Activated T-helper 1 cell treated with Interleukin-2 at 50 U/mL for 16 hours (primary cell): Measurements from ENCODE around the gene OSBPL3.

ENCODE experiments used
- DNase-seq: peaks from one replicate; pipeline ENCODE4 v3.0.0-alpha.2; 2020; ENCODE audit warnings: low read depth

Gene OSBPL3

DNA sequence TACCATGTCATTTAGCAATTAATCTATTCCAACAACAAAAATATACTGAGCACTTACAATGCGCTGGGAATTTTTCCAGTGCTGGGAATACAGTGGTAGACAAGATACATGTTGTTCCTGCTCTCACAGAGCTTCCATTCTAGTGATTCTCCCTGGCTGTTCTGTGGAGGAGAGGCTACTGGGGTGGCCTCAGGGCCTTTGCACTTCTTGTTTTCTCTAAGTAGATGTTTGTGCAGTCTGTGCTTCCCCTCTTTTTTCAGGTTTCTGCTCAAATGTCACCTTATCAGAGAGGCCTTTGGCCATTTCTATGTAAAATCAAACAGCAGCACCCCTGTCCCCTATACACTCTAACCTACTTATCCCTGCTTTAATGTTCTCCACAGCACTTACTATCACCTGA lies 24.7 kb downstream of the OSBPL3 start:
- DNase-seq, result no peak

DNA sequence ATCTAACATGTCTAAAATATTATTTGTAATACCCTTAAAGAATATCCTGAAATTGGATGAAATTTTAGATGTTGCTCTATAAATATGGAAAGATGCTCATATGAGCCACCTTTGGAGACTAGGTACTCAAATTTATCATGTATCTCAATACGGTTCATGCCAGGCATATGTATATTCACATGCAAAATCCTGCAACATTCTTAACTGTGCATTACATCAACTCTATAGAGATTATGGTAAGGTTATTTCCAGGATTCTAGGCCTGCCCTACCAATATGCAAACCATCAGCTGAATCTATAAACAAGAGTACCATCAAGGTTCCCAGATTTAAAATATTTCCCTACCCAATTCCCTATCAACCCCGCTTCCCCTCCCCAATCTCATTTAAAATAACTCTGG lies 27.5 kb downstream of the OSBPL3 start:
- no peak for DNase-seq

DNA sequence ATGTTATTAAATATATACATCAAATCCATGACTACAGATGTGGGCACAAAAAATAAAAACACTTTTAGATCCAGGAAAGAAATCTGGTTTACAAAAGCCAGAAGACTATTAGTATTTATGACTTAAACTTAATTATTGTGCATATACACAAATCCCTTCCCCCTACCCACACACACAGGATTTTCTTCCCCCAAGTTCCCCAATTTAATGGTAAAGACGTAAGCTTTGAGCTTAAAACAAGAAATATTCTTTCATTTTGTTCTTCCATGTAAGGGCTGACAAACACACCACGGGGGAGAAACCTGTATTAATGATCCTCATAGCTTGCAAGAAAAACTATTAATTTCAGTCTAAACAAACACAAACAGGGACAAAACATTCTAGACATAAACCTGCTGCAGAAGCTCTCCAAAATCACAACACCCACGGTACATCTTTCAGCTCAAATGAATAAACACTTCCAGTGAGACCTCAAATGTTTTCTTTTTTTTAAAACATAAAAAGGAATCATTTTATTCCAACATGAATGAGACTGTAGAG lies 28.5 kb downstream of the OSBPL3 start:
- DNase-seq, result no peak

DNA sequence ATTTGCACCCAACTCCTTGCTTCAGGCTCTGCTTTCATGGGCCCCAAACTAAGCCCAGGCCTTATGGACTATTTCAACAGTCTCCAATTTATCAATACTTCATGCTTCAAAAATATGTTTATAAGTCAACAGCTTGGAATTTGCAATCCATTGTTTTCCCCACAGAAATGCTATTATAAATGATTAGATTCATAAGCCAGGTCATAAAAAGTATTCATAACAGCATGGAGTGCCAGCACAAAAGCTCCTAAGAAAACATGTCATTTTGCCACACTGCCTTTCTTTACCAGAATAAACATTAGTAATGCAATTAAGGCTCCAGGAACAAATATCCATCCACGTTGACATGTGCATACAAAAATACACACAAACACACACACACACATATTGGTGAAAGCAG lies 30.1 kb downstream of the OSBPL3 start:
- no peak for DNase-seq

DNA sequence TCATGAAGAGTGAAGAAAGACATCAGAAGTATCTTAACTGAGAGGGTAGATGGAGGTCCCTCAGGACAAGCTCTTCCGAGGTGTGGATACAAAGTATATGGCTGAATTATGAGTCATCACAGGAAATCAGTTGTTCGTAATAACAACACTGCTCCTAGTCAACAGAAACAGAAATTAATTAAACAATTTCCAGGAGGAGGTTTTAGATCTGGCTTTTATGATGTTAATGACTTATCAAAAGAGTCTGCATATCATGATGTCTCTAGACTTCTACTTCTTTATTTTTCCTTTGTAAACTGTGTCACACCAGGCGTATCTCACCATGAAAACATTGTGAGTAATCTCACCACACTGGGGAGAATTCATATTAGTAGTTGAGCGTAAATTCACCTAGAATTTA lies 31.2 kb downstream of the OSBPL3 start:
- no peak for DNase-seq

DNA sequence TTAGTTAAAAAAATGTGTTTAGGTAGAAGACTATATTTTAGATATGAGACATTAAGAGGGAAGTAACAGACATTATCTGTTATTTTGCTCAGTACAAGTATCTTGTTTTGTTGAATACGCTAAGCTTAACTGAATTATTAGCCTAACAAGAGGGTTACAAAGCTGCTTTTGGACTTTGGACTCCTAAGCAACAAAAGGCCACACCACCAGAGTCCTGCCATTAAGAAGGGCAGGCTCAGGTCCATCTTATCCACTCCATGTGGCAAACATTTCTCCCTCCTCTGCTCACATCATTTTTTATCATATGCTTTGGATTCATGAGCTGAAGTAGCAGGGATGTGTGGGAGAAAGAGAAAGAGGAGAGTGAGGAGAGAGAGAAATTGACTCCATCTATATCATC lies 33.5 kb downstream of the OSBPL3 start:
- DNase-seq, result no peak

DNA sequence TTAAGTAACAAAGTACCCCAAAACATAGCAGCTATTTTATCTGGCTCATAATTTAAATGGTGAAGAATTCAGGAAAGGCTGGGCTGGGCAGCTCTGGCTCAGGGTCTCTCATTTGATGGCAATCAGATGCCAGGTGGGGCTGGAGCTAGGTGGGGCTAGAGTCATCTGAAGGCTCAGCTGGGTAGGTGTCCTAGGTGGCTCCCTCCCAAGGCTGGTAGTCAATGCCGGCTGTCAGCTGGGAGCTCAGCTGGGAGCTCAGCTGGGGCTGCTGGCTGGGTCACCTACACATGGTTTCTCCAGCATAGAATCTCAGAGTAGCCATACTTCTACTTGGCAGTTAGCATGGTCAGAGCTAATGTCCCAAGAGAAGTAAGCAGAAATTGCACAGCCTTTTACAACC lies 34.1 kb downstream of the OSBPL3 start:
- no peak for DNase-seq

DNA sequence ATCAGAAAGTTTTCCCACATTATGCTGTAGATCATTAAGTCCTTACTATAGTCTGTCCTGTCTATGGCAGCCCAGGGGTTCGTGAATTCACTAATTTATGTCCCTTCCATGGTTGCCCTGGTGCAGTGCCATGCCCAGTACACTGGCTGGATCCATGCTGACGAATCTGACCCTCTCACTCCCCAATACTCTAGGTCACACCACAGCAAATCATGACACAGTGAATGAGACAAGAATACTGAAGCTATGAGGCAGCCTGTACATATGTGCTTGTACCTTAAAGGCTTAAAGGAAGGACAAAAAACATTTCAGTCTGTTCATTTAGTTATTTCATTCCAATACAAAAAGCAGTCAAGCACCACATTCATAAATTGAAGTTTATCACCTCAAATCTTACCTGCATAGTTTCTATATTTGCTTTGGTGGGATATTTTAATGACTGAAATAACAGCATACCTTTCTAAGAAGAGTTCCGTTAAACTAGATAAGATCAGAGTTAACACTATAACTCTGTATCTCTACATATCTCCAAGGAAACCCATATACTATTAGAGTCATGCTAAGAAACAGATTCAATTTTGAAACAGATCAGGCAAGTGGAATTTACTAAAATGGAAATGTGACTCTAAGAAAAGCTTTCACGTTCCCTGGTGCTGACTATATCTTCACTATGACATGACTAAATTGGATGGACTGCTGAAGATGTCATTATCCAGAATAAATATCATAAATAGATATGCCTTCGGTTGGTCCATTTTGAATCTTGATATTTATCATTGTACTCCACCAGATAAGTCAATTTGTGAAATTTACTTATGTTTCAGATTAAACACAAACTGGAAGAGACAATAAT lies 36.7 kb downstream of the OSBPL3 start:
- no peak for DNase-seq

DNA sequence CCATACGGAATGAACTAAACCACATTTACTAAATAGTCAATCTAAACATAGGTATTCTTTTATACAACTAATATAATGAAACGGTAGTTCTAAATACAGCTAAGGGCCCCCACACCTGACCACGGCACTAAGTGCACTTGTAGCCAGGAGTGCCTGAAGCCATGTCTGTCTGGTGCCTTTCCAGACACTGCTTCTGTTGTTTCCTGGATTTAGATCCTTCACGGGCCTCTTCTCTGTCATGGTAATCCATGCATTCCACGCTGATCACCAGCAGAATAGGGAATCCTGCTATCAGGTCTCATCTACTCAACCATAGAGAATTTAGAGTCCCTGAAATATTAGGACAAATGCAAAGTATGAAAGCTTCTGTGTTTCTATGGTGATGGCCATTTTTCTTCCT lies 37.8 kb downstream of the OSBPL3 start:
- no peak for DNase-seq

DNA sequence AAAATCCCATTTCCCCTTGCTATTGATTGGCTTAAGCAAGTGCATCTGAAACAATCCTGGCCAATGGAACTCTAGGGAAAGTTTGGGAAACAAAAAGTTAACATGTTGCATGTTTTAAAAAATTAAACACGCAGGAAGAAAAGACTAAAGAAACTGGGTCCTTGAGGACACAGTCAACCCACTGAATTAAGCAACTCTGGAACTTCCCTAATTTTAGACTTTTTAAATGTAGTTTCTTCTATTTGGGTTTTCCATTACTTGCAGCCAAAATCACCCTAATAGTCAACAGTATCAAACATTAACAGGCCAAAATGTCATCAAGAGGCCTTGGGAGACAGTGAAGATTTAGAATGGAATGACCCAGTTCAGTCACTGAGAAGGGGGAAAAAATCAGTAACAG lies 40.6 kb downstream of the OSBPL3 start:
- no peak for DNase-seq

DNA sequence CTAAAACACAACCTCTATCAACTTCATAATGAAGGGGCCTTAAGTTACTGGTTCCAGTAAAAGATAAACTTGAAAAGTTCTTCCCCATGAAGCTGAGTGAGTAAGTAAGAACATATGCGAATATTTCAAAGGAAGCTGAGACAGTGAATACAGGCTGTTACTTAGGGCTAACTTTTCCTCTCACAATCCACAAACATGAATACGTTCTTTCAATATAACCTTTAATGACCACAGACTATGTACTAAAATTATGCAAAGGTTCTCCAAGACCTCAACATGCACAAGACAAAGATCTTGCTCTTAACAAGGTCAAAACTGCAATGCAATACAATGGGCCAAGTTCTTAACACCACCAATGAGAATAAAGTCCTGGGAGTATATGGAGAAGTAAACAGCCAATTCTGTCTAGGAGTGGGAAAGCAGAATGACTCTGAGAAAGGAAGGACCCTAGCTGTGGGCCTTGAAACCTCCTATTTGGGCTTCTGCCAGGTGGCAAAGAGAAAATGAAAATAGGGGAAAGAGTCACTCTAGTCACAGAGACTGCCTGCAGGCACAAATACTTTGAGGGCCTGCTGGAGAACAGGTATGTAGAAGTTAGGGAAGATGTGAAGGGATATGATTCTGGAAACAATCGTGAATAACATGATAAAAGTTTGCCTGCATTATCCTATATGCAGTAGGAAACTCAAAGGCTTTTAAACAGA lies 43.7 kb downstream of the OSBPL3 start:
- DNase-seq, result no peak

DNA sequence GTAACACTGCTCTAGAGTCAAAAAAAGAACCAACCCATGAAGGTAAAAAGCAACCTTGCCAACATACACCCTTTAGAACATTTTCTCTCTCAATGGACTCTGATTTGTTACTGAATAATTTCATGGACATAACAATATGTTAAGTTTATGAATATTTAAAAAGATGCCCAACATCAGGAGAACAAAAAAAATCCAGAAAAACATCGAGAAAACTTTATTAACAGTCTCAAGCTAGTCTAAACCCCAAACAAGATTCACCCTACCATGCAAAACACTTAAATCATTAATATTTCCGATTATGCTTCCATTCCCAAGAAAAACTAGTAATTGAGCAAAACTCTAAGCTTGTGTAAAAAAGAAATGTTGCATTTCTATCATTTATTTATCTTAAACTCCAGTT lies 46.7 kb downstream of the OSBPL3 start:
- no peak for DNase-seq

DNA sequence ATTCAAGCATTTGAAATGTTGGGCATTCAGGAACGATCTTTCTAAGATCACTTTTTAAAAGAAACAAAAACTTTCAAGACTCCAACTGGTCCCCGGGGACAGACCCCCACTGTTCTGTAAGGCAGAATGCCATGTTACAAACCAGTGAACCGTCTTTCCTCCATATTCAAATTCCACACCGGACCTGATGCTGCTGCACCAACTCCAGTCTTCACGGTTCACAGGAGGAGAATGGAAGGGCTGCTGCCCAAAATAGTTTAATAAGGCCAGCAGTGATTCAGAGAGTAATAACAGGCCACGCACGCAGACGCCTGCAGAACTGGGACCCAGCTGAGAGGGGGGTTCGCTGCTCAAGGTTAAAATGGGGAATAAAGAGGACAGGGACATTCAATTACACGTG lies 47.2 kb downstream of the OSBPL3 start:
- no peak for DNase-seq

DNA sequence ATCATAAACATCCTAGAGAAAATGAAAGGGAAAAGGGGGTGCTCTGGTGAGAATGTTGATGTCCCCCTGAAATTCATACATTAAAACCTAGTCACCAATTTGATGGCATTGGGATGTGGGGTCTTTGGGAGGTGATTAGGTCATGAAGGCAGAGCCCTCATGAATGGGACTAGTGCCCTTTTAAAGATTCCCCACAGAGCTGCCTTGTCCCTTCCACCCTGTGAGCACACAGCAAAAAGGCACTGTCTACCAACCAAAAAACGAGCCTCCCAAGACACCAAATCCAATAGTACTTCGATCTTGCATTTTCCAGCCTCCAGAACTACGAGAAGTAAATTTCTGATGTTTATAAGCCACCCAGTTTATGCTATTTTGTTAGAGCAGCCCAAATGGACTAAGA lies 47.6 kb downstream of the OSBPL3 start:
- DNase-seq, result no peak

DNA sequence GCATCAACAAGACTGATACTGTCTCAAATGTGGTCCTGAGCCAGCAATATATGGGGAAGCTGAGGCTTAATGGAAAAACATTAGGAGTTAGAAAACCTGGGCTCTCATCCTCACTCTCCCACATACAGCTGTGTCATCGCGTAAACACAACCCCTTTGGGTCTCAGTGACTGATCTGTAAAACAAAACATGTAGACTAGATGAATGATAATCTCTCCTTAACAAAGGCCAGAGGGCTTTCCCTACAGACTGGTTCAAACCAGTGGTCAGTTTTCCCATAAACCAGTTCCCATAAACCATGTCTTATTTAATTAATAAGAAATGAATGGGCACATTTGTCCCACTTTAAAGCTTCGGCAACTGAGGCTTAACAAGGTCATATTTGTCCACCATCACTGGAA lies 48.1 kb downstream of the OSBPL3 start:
- no peak for DNase-seq

DNA sequence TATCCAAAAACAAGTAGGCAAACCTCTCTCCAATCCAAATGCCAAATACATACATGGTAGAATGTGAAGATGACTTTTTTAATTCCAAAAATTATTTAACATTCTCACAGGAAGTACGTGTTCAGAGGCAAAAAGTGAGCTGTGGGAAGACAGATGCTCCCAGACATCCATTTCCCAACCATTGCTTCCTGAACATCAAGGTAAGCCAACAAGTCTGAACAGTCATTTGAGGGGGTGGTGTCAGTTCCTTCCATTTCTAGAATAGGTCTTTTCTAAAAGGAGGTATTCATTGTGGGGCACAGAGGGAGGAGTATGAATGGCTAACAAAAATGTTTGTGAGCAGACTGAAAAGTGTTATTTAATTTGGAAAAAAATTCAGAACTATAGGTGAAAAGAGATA lies 49.1 kb downstream of the OSBPL3 start:
- DNase-seq, result no peak

DNA sequence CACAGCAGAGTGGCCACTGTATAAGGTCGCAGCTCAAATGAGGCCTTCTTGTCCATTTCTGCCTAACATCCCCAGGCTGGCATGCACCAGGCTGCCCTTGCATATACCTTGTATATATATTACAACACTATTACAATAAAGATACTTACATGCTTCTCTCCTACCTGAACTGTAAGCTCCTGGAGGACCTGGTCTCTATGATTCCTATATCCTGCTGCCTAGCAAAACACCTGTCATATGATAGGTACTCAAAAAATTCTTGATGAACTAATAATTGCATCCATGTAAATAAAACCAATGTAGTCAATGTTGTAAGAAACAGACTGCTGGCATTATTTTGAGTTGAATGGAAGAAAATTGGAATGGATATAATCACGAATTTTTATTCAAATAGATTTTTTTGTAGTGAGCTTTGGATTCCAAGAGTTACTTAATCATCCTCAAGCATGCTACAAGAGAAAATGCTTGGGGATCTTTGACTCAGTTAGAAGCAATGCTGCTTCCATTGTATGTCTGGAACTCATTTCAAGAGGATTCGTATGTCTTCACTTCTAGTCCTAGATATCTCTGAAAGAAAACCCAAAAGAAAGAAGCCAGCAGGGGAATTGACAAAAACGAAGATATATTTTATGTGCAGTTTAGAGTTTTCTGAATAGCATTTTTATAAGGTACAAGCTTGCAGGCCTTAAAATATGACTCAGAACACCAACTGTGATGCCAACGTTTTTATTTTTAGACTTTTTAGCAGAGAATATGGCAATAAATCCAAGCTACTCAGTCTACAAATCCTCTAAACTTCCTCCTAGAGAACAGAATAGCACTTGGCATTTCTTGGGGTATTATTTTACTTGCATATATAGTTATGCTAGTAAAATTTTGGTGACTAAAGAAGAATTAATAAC lies 53.1 kb downstream of the OSBPL3 start:
- no peak for DNase-seq

DNA sequence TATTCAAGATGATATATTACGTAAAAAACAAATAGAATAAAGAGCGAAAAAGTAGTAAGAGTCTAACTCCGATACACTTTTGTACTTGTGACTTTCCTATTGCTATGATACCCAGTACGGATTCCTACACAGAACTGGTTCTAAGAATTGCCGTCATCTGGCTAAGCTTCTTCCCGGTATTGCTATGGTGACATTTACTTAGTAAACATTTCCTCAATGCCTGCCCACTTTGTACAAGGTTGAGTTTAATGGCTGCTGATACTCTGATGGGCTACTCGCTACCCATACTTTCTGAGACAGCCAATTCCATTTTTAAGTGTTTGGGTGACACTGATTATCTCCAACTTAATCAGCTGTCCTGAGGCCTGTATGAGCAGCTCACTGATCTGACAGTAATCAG lies 55.6 kb downstream of the OSBPL3 start:
- DNase-seq, result no peak

DNA sequence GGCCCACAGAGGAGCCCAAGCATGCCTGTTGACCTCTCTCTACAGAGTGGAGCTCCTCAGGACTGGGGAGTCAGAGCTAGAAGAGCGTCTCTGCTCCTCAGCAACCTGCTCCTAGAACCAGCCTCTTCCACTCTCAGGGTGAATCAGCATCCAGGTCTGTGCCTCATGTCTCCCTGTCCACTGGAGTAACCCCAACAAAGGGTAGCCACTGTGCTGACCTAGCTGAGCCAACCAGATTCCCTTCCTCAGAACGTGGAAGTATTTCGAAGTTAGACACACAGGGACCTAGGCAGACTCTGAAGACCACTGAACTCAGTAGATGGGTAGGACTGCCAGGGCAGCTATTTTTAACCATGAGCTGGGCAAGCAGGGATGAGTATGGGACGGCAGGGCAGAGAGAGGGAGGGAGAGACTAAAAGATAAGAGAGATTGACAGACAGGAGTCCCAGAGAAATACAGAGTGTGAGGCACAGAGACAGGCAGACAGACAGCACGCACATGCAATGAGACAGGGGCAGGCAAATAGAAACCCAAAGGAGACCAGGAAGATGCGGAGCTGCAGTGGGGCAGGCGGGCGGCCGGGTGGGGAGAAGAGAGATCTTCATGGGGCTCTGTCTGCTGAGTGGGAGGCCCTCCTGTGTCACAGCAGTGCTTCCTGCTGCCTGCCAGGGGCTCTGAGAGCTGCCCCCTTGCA lies 56.7 kb downstream of the OSBPL3 start:
- no peak for DNase-seq

DNA sequence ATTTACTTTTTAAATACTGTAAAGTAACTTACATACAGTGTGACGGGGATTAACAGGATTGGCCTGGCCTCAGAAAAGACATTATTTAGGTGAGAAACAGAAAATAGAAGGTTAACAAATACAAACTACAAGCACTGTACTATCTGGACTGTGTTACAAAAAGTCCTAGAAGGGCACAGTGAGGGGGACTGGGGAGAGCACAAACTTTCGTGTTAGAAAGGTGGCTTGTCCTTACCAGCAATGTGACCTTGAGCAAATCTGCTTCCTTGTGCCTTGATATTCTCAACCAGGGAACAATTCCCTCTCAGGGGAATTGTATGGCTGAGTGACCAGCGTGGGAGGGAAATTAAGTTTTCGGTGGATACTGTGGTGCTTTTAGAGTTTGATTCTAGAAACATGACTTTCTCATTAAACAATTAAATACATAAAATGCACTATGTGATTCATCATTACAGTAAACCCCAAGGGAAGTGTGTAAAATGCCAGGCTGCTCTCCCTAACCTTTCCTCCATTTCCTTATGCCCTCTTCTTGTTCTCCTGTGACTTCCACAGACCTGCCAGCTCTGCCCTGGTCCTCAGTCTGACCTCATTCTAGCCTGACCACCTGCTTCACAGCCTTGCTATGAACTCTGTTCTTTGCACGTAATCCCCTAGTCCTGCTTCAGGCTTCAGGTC lies 57.7 kb downstream of the OSBPL3 start:
- no peak for DNase-seq

DNA sequence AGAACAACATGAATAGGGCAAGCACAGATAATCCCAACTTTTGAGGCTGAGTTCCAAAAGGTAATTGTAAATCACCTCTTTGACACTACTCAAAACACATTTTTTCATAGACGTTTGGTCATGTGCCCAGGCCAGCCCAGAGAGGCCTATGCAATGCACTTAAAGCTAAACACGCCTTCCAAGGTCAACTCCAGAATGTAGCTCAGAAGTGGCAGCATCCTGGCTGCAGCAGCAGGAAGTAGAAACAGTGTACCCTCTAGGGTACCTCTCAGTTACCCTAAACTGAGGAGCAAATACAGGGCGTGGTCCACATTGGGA lies 58.7 kb downstream of the OSBPL3 start:
- DNase-seq, result no peak
